GM19452 (cell line): ENCODE measurements around the gene LUZP2.

ENCODE experiments used
- ATAC-seq: cut with Tn5 transposase; IDR thresholded peaks from one replicate; pipeline ENCODE4 v1.9.1; 2021; ENCODE audit not compliant: unreplicated experiment

Gene LUZP2

DNA sequence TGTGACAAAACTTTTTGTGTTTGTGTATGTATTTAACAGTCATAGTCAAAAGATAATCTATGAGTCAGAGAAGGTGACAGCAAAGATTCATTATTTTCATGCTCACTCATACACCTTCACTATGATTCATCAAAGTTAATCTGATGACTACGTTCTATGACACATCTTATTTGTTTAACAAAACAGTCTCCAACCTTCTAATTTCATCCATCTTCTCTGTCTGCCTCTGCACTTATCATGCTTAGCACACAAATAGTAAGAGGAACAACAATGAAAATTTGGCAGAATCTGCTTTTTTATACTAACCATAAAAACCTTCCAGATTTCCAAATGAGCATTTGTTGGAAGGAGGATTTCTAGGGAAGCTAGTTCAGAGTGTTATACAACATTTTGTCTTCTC lies 568.9 kb downstream of the LUZP2 start:
- ATAC-seq = no peak

DNA sequence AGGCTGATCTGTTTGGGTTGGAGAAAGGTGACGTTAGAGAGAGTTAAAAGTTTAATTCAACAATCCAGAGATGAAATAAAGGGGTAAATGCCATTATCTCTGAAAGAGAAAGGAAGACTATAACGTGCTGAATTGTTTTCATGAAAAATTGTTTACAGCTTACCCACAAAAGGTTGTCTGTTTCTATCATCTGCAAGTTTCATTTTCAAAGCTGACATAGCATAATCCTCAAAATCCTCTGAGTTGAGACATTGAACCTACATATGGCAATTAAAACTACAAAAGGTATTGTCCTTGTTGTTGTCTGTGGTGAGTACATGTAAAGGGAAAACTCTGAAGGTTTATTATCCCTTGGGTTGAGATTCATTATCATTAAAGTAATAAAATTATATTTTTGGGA lies 569.9 kb downstream of the LUZP2 start:
- ATAC-seq = no peak

DNA sequence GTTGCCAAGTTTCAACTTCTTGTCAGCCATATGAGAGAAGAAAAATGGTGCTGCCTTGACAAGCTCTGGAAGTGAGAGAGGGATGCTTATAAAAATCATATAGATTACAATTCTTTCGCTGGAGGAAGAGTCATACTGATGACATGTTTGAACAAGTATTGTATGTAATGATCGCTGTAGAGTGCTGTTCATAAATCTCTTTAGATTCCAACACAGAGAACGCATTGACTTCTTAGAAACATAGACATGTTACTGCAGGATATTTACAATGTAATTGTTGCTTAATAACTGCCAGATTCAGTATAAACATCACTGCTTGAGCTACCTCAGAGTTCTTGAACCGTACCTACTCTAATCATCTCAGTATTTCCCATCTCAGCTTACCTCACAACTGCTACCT lies 571.6 kb downstream of the LUZP2 start:
- ATAC-seq = no peak

DNA sequence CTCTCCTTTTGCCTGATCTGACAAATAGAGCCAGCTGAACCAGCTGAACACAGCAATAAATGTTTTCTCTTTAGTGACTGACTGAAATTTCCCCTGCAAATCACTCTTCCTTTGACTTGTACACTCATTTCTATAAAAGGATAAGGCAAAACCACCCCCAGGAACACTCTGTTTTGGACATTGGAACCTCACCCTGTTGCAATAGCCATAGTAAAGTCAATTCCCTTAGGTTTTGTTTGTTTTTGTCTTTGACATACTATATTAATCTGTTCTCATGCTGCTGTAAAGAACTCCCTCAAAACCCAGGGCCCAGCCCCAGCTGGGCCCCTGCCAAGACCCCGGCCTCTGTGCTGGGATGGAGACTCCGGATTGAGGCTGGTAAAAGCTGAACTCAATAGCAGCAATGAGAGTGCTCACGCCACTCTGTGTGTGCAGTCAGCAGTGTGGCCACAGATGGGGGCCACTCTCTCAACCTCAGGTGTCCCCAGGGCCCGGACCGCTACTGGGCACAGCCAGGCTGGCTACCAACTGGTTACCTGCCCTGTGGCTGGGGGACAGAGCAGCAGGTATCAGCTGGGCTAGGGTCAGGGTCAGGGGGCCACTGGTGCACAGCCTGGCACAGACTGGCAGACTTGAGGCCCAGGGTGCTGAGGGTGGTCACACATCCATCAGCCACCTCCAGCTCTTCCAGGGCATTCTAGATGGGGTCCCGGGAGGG lies 597.4 kb downstream of the LUZP2 start:
- ATAC-seq = no peak

DNA sequence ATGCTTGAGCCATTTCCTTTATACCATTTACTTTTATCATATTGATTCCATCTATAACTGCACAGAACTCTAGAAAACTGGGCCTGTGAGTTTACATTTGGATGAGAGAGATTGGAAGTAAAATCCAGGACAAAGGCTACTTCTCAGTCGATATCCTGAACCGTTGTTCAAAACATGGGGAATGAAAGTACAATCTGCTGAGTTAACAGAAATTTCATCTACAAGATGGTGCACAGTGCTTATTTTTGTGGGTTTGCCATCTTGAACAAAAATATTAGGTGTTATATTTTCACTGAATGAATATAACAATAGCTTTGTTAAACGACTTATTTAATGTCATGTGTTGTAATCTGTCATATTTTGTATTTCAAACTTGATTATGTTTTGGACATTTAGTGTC lies 622.6 kb downstream of the LUZP2 start:
- no peak for ATAC-seq
